T-helper 17 cell (primary cell): ENCODE measurements around the gene RPL5. TPM values are rescaled to one million over a fixed set of nuclear protein-coding genes. Genes with fewer than 3 reads are reported as not detected.
"Not testable (repeated sequence)": the region's sequence is repeated elsewhere in the genome, so short reads cannot be mapped to it uniquely, and the experiment has no call there.

ENCODE experiments used
- ATAC-seq: fragments of 150-1000 bp; cut with Tn5 transposase; 2 replicates; pipeline ENCODE4 v1.10.0; 2021; ENCODE audit warnings: mild to moderate bottlenecking, moderate library complexity
- DNase-seq, 3 donors: peaks; one replicate each; pipeline versions ENCODE4 v3.0.0 to v3.0.0-alpha.2; 2020 to 2021
- H3K9me3 ChIP-seq: one replicate; pipeline ENCODE4 v1.7.0; 2013; ENCODE audit warnings: low read length, mild to moderate bottlenecking; ENCODE audit not compliant: control insufficient read depth, poor library complexity, severe bottlenecking
- H3K27ac Mint-ChIP-seq: one replicate; pipeline ENCODE4 v1.8.0; 2022; ENCODE audit warnings: mild to moderate bottlenecking, moderate library complexity, mixed read lengths
- H3K27me3 Mint-ChIP-seq: one replicate; pipeline ENCODE4 v1.8.0; 2022; ENCODE audit warnings: mixed read lengths
- H3K36me3 Mint-ChIP-seq: one replicate; pipeline ENCODE4 v1.8.0; 2022; ENCODE audit warnings: low read depth, mixed read lengths
- H3K4me1 Mint-ChIP-seq: one replicate; pipeline ENCODE4 v1.8.0; 2022; ENCODE audit warnings: mild to moderate bottlenecking, mixed read lengths
- H3K4me3 Mint-ChIP-seq: one replicate; pipeline ENCODE4 v1.8.0; 2022; ENCODE audit warnings: mild to moderate bottlenecking, moderate library complexity, mixed read lengths
- total RNA-seq, 4 donors: library from RNA in 2 of 4; stranded (reverse) in 2 of 4; gene quantifications; one replicate each; pipeline ENCODE4 v1.2.3 and lab custom pipeline; 2022 to 2026

The RPL5 gene
- total RNA-seq (1,000 to 10,000 TPM; 1,386 to 1,390 TPM), total RNA-seq (lab: John Stamatoyannopoulos, UW) (1,273 to 1,579 reads per million in 2 donors)

- H3K9me3 ChIP-seq, result no peaks in the 10 kb centered on the region
- peak within 1 kb of the TSS; percentile 99 for H3K4me3 Mint-ChIP-seq
- ATAC-seq (peak; percentile 90), DNase-seq (peak; percentile 93 to 95 (median 95))
- H3K36me3 Mint-ChIP-seq, result peaks cover 8% of the 10 kb centered on the region
- peaks cover 36% of the 10 kb centered on the region for H3K4me1 Mint-ChIP-seq
- no peaks in the 10 kb centered on the region for H3K27me3 Mint-ChIP-seq
- H3K27ac Mint-ChIP-seq, result peak within 1 kb of the TSS; percentile 100
Observed at GRCh38 chr1:92831762-92832536, at the start of gene RPL5. TSS of gene RPL5 (plus strand) at chr1:92832040. CDS start at chr1:92832115, 75 bp downstream.

GRCh38 chr1:92783550-92783949 lies 48.3 kb upstream of the RPL5 start:
- H3K36me3 Mint-ChIP-seq, DNase-seq, ATAC-seq, H3K9me3 ChIP-seq: not testable (repeated sequence)
- Mint-ChIP-seq H3K4me1 (peaks cover 20% of the 10 kb centered on the region), H3K27ac (peak overlapping the region; percentile 30), H3K27me3 (peaks cover 50% of the 10 kb centered on the region), H3K4me3 (peak overlapping the region; percentile 85)

GRCh38 chr1:92784021-92784638 lies 47.7 kb upstream of the RPL5 start:
- peak overlapping the region; percentile 30 for H3K27ac Mint-ChIP-seq
- peak; percentile 40 for ATAC-seq
- peaks cover 45% of the 10 kb centered on the region for H3K27me3 Mint-ChIP-seq
- H3K4me3 Mint-ChIP-seq, result peak overlapping the region; percentile 85
- peaks cover 20% of the 10 kb centered on the region for H3K4me1 Mint-ChIP-seq
- no peak for DNase-seq
- H3K9me3 ChIP-seq, result no peaks in the 10 kb centered on the region
- H3K36me3 Mint-ChIP-seq, result peaks cover 6% of the 10 kb centered on the region

- Mint-ChIP-seq H3K27me3 (peaks cover 46% of the 10 kb centered on the region), H3K27ac (peak within 1 kb of the TSS; percentile 30), H3K4me1 (peaks cover 20% of the 10 kb centered on the region), H3K4me3 (peak within 1 kb of the TSS; percentile 85), H3K36me3 (peaks cover 6% of the 10 kb centered on the region)
- DNase-seq (peak; percentile 23 to 35 (median 23)), ATAC-seq (peak; percentile 81)
- no peaks in the 10 kb centered on the region for H3K9me3 ChIP-seq
Observed at GRCh38 chr1:92784639-92785500, 47.0 kb upstream of the RPL5 start, which contains the start of gene EVI5. TSS of gene EVI5 (minus strand) at chr1:92785108. CDS start at chr1:92736546, 48,562 bp downstream.

- no peak for DNase-seq
- peak overlapping the region; percentile 45 for H3K4me3 Mint-ChIP-seq
- H3K27ac Mint-ChIP-seq, result no peak overlapping the region
- peaks cover 50% of the 10 kb centered on the region for H3K27me3 Mint-ChIP-seq
- H3K9me3 ChIP-seq, result no peaks in the 10 kb centered on the region
- ATAC-seq, result no peak
- H3K36me3 Mint-ChIP-seq, result peaks cover 6% of the 10 kb centered on the region
- H3K4me1 Mint-ChIP-seq, result peaks cover 20% of the 10 kb centered on the region
Observed at GRCh38 chr1:92786111-92786901, 45.5 kb upstream of the RPL5 start.

GRCh38 chr1:92790081-92790480 lies 41.8 kb upstream of the RPL5 start:
- no peak for ATAC-seq
- Mint-ChIP-seq H3K27ac (no peak overlapping the region), H3K36me3 (peaks cover 6% of the 10 kb centered on the region), H3K4me3 (no peak overlapping the region), H3K27me3 (peaks cover 68% of the 10 kb centered on the region), H3K4me1 (peaks cover 8% of the 10 kb centered on the region)
- no peak for DNase-seq
- H3K9me3 ChIP-seq, result no peaks in the 10 kb centered on the region

GRCh38 chr1:92790867-92791266 lies 41.0 kb upstream of the RPL5 start:
- H3K27me3 Mint-ChIP-seq, result peaks cover 64% of the 10 kb centered on the region
- DNase-seq, result no peak
- ATAC-seq, result no peak
- H3K27ac Mint-ChIP-seq, result no peak overlapping the region
- peaks cover 5% of the 10 kb centered on the region for H3K4me1 Mint-ChIP-seq
- H3K9me3 ChIP-seq, result no peaks in the 10 kb centered on the region
- no peak overlapping the region for H3K4me3 Mint-ChIP-seq
- H3K36me3 Mint-ChIP-seq, result peaks cover 6% of the 10 kb centered on the region

GRCh38 chr1:92791487-92792066 lies 40.3 kb upstream of the RPL5 start:
- DNase-seq, result no peak
- no peak overlapping the region for H3K4me3 Mint-ChIP-seq
- H3K36me3 Mint-ChIP-seq, result peaks cover 3% of the 10 kb centered on the region
- ATAC-seq, result no peak
- H3K27ac Mint-ChIP-seq, result no peak overlapping the region
- H3K27me3 Mint-ChIP-seq, result peaks cover 60% of the 10 kb centered on the region
- peaks cover 3% of the 10 kb centered on the region for H3K4me1 Mint-ChIP-seq
- H3K9me3 ChIP-seq, result no peaks in the 10 kb centered on the region

GRCh38 chr1:92792340-92792782 lies 39.5 kb upstream of the RPL5 start:
- Mint-ChIP-seq H3K4me1 (no peaks in the 10 kb centered on the region), H3K27me3 (peaks cover 54% of the 10 kb centered on the region)
- no peak for DNase-seq

GRCh38 chr1:92795166-92795565 lies 36.7 kb upstream of the RPL5 start:
- Mint-ChIP-seq H3K27me3 (peaks cover 51% of the 10 kb centered on the region), H3K4me1 (no peaks in the 10 kb centered on the region), H3K36me3 (no peaks in the 10 kb centered on the region), H3K4me3 (no peak overlapping the region), H3K27ac (no peak overlapping the region)
- ATAC-seq, result no peak
- H3K9me3 ChIP-seq, result no peaks in the 10 kb centered on the region
- DNase-seq, result no peak

More at GRCh38 chr1:92792340-92792782, 39.5 kb upstream of the RPL5 start:
- no peaks in the 10 kb centered on the region for H3K9me3 ChIP-seq
- no peak overlapping the region for H3K4me3 Mint-ChIP-seq
- ATAC-seq, result no peak
- no peaks in the 10 kb centered on the region for H3K36me3 Mint-ChIP-seq
- H3K27ac Mint-ChIP-seq, result no peak overlapping the region

GRCh38 chr1:92797297-92797696 lies 34.5 kb upstream of the RPL5 start:
- H3K4me1 Mint-ChIP-seq, result no peaks in the 10 kb centered on the region
- H3K27me3 Mint-ChIP-seq, result peaks cover 35% of the 10 kb centered on the region
- ATAC-seq, result no peak
- no peak for DNase-seq
- no peak overlapping the region for H3K27ac Mint-ChIP-seq
- no peak overlapping the region for H3K4me3 Mint-ChIP-seq
- H3K9me3 ChIP-seq, result no peaks in the 10 kb centered on the region
- H3K36me3 Mint-ChIP-seq, result no peaks in the 10 kb centered on the region

GRCh38 chr1:92797961-92798360 lies 33.9 kb upstream of the RPL5 start:
- H3K9me3 ChIP-seq, result no peaks in the 10 kb centered on the region
- Mint-ChIP-seq H3K36me3 (no peaks in the 10 kb centered on the region), H3K27me3 (peaks cover 29% of the 10 kb centered on the region), H3K4me3 (no peak overlapping the region), H3K4me1 (no peaks in the 10 kb centered on the region), H3K27ac (no peak overlapping the region)
- ATAC-seq, result no peak
- no peak for DNase-seq
